ENCODE results near the gene INSYN1.

DNA sequence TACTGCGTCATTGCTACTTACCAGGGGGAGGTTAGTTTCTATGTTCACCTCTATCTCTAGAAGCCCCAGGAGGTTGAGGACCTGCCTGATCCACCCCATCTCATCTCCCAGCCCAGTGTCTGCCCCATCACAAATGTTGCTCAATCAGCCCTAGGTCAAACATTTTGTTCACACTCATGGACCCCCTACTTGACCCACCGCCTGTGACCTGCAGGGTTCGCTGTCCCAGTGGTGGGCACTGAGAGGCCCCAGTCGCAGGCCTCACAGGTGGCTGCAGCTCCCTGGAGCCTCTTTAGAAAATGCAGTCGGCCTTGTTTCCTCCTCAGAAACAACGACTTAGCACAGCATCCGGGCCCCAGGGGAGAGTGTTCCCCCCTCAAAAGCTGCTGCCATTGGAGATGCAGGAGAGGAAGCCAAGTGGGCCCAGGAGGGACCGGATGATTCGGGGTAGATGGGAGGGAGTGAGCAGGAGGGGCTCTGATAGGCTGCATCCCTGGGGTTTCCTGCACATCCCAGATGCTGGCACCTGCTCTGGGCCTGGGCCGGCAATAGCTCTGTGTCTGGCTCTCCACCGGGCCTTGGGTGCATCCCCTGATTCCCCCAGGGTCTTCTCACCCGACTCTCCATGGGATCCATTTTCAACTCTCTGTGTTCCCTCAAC lies 18.4 kb upstream of the INSYN1 start:
- no peak for TF ChIP-seq EP300 (IDR thresholded peaks at IDR 0.05; ENCODE audit: low read depth)
- TF ChIP-seq POLR2A (IDR thresholded peaks at IDR 0.05): no peak
- TF ChIP-seq, protein P1, sequence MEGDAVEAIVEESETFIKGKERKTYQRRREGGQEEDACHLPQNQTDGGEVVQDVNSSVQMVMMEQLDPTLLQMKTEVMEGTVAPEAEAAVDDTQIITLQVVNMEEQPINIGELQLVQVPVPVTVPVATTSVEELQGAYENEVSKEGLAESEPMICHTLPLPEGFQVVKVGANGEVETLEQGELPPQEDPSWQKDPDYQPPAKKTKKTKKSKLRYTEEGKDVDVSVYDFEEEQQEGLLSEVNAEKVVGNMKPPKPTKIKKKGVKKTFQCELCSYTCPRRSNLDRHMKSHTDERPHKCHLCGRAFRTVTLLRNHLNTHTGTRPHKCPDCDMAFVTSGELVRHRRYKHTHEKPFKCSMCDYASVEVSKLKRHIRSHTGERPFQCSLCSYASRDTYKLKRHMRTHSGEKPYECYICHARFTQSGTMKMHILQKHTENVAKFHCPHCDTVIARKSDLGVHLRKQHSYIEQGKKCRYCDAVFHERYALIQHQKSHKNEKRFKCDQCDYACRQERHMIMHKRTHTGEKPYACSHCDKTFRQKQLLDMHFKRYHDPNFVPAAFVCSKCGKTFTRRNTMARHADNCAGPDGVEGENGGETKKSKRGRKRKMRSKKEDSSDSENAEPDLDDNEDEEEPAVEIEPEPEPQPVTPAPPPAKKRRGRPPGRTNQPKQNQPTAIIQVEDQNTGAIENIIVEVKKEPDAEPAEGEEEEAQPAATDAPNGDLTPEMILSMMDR (IDR thresholded peaks at IDR 0.05): no peak
